Measurements from ENCODE around the gene BSN.

BSN gene

DNA sequence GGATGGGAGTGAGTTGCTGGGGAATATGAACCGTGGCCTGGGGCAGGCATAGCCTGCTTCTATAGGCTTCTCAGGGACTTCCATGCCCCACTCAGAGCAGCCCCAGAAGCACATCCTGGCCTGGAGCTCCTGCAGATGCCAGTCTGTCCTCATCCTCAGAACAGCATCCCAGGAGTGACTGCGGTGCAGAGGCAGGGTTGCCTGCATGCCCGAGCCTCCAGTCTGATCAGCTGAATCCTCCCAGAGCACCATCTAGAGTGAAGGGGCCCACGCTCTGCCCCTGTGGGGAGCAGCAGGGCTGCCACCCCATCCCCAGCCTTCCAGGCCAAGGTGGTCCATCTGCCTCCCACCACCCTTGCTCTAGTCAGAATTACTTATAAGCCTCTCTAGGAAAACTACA is 75.2 kb downstream of the BSN start:
- no peak for DNase-seq

GRCh38 chr3:49629866-49630265 is 75.6 kb downstream of the BSN start:
- DNase-seq = no peak

- DNase-seq = no peak
Measured at GRCh38 chr3:49630784-49631183, 76.5 kb downstream of the BSN start.

- no peak for DNase-seq
Measured at GRCh38 chr3:49634736-49635135, 80.5 kb downstream of the BSN start.

GRCh38 chr3:49636883-49637609 is 82.8 kb downstream of the BSN start:
- no peak for DNase-seq

DNA sequence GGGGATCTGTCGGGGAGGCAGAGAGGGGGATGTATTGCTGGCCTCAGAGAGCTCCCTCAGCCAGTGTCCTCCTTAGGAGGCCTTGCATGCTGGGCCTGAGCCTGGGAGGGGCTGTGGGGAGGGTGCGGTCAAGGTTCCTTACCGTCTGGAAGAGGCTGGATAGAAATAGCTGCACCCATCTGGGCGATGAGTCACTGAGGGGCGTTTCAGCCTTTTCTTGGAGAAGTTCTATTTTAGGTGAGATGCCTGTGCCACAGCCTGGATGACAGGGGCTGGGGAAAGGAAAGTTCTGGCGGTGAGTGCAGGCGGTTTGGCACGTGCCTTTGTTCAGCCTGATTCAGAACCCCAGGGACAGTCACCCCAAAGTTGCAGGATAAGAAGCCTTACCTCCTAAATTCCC is 84.2 kb downstream of the BSN start:
- DNase-seq = peak in 1 of 2 experiments; percentile 28

DNA sequence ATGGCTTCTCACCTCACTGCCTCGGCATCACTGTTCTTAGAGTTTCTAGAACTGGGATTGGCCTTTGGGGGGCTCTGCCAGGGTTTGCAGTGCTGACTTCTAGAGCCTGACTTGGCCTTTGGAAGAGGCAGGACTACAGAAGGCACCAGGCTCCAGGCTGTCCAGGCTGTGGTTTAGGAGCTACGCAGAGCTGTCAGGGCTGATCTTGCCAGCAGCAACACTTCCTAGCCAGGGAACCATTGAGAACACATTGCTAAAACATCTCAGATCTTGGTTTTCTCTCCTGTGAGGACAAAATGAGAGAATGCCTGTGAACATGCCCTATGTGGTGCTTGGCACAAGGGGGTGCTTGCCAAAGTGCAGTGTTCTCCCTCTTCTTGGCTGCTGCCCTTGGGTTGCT is 85.3 kb downstream of the BSN start:
- DNase-seq = no peak

GRCh38 chr3:49641292-49641691 is 87.0 kb downstream of the BSN start:
- no peak for DNase-seq

- no peak for DNase-seq
Measured at GRCh38 chr3:49641921-49642707, 87.8 kb downstream of the BSN start.

- no peak for DNase-seq
Measured at GRCh38 chr3:49642708-49643145, 88.5 kb downstream of the BSN start.

GRCh38 chr3:49644684-49645083 is 90.4 kb downstream of the BSN start:
- no peak for DNase-seq

GRCh38 chr3:49646236-49646635 is 92.0 kb downstream of the BSN start:
- no peak for DNase-seq

GRCh38 chr3:49647741-49648140 is 93.5 kb downstream of the BSN start:
- DNase-seq = peak in 1 of 2 experiments; percentile 14

- DNase-seq = no peak
Measured at GRCh38 chr3:49648354-49649019, 94.2 kb downstream of the BSN start.

DNA sequence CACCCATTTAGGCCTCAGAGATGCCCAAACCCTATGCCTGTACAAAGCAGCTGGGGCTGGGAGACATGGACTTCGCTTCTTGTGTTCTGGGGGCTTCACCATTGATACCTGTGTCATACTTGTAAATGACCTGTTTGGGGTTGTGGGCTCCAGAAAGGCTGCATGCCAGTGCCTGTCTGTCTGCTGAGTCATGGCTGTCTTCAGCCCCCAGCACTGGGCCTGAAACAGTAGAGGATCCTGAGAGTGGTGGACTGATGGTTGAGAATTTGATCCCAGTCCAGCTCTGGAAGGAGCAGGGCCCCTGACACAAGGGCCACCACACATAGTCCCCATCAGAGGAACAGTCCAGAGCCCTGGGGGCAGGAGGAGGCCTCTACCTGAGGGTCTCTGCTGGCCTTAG is 95.3 kb downstream of the BSN start:
- DNase-seq = no peak

- DNase-seq = no peak
Measured at GRCh38 chr3:49650177-49650576, 95.9 kb downstream of the BSN start.

DNA sequence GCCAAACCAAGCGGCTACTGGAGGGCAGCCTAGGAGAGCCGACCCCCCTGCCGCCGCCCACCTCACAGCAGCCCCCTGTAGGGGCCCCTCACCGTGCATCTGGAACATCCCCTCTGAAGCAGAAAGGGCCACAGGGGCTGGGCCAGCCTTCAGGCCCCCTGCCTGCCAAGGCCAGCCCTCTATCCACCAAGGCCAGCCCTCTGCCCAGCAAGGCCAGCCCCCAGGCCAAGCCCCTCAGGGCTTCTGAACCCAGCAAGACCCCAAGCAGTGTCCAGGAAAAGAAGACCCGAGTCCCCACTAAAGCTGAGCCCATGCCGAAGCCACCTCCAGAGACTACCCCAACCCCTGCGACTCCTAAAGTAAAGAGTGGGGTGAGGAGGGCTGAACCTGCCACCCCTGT is 96.4 kb downstream of the BSN start:
- no peak for DNase-seq

DNA sequence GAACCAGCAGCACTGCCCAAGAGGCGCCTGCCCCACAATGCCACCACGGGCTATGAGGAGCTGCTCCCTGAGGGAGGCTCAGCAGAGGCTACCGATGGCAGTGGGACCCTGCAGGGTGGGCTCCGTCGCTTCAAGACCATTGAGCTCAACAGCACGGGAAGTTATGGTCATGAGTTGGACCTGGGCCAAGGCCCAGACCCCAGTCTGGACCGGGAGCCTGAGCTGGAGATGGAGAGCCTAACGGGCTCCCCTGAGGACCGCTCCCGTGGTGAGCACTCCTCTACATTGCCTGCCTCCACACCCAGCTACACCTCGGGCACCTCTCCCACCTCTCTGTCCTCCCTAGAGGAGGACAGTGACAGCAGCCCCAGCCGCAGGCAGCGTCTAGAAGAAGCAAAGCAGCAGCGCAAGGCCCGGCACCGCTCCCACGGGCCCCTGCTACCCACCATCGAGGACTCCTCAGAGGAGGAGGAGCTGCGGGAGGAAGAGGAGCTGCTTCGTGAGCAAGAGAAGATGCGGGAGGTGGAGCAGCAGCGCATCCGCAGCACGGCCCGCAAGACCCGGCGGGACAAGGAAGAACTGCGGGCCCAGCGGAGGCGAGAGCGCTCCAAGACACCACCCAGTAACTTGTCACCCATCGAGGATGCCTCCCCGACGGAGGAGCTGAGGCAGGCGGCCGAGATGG is 98.1 kb downstream of the BSN start:
- DNase-seq = no peak

GRCh38 chr3:49652903-49653415 is 98.7 kb downstream of the BSN start:
- DNase-seq = no peak

DNA sequence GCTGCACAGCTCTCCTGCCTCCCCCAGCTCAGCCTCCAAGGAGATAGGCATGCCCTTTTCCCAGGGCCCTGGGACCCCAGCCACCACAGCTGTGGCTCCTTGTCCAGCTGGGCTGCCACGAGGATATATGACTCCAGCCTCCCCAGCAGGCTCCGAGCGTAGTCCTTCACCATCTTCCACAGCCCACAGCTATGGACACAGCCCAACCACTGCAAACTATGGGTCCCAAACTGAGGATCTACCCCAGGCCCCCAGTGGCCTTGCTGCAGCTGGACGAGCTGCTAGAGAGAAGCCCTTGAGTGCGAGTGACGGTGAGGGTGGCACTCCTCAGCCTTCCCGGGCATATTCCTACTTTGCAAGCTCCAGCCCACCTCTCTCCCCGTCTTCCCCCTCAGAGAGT is 99.3 kb downstream of the BSN start:
- no peak for DNase-seq

GRCh38 chr3:49654176-49654825 is 100.0 kb downstream of the BSN start:
- no peak for DNase-seq

GRCh38 chr3:49654955-49655556 is 100.8 kb downstream of the BSN start:
- no peak for DNase-seq

Data from Kasumi-1 (cell line).